ENCODE measurements around the gene NPHP4. TPM values are rescaled to one million over a fixed set of nuclear protein-coding genes. Genes with fewer than 3 reads are reported as not detected.

NPHP4 gene
- total RNA-seq, 1 donor from 2014 or later, result 11.3 TPM

DNA sequence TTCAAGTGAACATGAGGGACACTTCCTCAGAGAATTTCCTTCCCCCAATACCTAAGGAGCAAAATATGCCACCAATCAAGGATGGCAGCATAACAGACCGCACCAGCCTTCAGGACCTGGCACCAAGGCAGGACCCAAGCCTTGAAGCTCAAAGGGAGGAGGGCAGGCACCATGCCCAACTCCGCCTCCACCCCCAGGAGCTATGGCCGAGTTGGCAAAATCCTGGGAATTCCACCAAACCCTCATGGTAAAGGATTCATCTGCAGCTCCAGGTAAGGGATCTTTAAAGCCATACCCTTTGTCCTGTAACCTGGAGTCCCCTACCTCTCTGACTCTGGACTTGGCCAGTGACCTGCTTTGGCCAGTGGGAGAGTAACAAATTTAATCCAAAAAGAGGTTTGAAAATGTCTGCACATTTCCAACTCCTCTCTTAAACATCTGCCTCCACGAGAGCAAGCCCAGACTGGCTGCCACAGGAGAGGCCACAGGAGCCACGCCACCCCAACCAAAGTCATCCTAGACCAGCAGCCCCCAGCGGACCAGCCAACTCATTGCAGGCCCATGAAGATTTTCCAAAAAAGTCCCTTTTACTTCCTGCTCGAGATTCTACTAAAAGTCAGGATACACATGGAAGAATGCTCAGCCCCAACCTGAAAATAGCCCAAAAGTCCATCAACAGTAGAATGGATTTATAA lies 41.9 kb downstream of the NPHP4 start:
- Histone ChIP-seq H3K36me3 (no peaks in the 10 kb centered on the region), H3K27ac (no peak overlapping the region), H3K9me3 (no peaks in the 10 kb centered on the region), H3K4me1 (no peaks in the 10 kb centered on the region), H3K27me3 (no peaks in the 10 kb centered on the region), H3K4me3 (no peak overlapping the region)
- DNase-seq (ENCODE audit: extremely low spot score in 2 of 2), result peak in 1 of 2 donors; percentile 27
- intact Hi-C loops (cut with DNase I), result no loop called here
- TF ChIP-seq CTCF (IDR thresholded peaks at IDR 0.05) (no peak), POLR2AphosphoS5 (IDR thresholded peaks at IDR 0.05; ENCODE audit: insufficient read depth in 1 of 2, low read depth in 1 of 2) (no peak), POLR2A (IDR thresholded peaks at IDR 0.05) (no peak)

DNA sequence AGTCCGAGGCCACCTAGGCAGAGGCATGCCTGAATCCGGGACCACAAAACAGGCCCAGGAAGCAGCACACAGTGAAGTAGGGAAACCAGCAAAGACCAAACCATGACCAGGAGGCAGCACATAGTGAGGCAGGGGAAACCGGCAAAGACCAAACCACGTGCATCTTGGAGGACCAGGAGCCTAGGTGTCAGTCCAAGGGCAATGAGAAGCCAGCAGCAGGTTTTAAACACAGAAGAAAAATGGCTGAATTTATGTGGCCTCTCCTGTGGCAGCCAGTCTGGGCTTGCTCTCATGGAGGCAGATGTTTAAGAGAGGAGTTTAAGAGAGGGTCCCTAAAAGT lies 42.5 kb downstream of the NPHP4 start:
- no peaks in the 10 kb centered on the region for H3K4me1 ChIP-seq
- no peaks in the 10 kb centered on the region for H3K36me3 ChIP-seq
- no peaks in the 10 kb centered on the region for H3K27me3 ChIP-seq
- TF ChIP-seq POLR2A (IDR thresholded peaks at IDR 0.05) (no peak), CTCF (IDR thresholded peaks at IDR 0.05) (no peak), POLR2AphosphoS5 (IDR thresholded peaks at IDR 0.05; ENCODE audit: insufficient read depth in 1 of 2, low read depth in 1 of 2) (no peak)
- DNase-seq (ENCODE audit: extremely low spot score in 2 of 2), result peak in 1 of 2 donors; percentile 49
- intact Hi-C loops (cut with DNase I), result no loop called here
- no peak overlapping the region for H3K4me3 ChIP-seq
- H3K9me3 ChIP-seq, result no peaks in the 10 kb centered on the region
- H3K27ac ChIP-seq, result no peak overlapping the region

DNA sequence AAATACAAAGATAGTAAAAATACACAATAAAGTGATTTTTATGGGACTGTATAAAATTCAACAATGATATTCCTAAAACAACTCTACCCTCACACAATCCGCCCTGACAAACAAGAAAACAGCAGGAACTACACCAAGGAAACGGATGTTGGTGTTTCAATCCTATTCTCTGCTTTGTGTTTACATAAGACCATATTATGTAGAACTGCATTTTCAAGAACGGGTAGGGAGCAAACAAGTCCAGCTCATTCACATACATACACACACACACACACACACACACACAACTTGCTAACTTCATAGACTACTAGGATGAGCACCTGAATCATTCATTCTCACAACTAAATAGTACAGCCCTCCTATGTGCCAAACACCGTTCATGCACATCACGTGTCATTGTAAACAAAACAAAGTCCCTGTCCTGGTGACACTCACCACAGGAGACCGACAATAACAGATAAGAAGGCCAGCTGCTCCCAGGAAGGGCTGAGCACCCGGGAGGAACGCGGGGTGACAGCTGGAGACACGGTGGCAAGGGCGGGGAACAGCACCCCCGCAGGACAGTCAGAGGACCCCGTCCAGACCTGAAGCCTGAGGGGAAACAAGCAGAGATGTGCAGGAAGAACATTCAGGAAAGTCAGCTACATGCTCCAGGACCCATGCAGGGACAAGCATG lies 43.0 kb downstream of the NPHP4 start:
- Histone ChIP-seq H3K36me3 (no peaks in the 10 kb centered on the region), H3K4me1 (no peaks in the 10 kb centered on the region), H3K27me3 (no peaks in the 10 kb centered on the region), H3K4me3 (no peak overlapping the region), H3K27ac (no peak overlapping the region), H3K9me3 (no peaks in the 10 kb centered on the region)
- intact Hi-C loops (cut with DNase I), result no loop called here
- peak in 1 of 2 donors; percentile 2 for DNase-seq (ENCODE audit: extremely low spot score in 2 of 2)
- TF ChIP-seq POLR2A (IDR thresholded peaks at IDR 0.05), result no peak
- no peak for TF ChIP-seq CTCF (IDR thresholded peaks at IDR 0.05)

DNA sequence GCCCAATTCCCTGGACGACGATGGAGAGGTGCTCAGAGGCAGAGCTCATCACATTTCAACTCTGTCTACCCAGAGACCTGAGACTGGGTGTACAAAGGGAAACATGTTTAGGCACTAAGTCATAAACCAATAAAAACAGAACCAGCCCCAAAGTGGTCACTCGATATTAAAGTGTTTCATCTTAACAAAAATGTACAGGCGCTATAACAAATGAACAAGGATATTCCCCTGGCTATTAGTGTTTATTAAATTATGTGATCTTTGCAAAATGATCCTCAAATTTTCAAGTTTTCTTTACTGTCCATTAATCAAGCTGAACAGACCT lies 43.6 kb downstream of the NPHP4 start:
- Histone ChIP-seq H3K9me3 (no peaks in the 10 kb centered on the region), H3K36me3 (no peaks in the 10 kb centered on the region), H3K4me1 (no peaks in the 10 kb centered on the region), H3K27me3 (no peaks in the 10 kb centered on the region), H3K4me3 (no peak overlapping the region), H3K27ac (no peak overlapping the region)
- no peak for DNase-seq (ENCODE audit: extremely low spot score in 2 of 2)
- intact Hi-C loops (cut with DNase I), result no loop called here
- TF ChIP-seq POLR2A (IDR thresholded peaks at IDR 0.05) (no peak), CTCF (IDR thresholded peaks at IDR 0.05) (no peak), POLR2AphosphoS5 (IDR thresholded peaks at IDR 0.05; ENCODE audit: insufficient read depth in 1 of 2, low read depth in 1 of 2) (no peak)

DNA sequence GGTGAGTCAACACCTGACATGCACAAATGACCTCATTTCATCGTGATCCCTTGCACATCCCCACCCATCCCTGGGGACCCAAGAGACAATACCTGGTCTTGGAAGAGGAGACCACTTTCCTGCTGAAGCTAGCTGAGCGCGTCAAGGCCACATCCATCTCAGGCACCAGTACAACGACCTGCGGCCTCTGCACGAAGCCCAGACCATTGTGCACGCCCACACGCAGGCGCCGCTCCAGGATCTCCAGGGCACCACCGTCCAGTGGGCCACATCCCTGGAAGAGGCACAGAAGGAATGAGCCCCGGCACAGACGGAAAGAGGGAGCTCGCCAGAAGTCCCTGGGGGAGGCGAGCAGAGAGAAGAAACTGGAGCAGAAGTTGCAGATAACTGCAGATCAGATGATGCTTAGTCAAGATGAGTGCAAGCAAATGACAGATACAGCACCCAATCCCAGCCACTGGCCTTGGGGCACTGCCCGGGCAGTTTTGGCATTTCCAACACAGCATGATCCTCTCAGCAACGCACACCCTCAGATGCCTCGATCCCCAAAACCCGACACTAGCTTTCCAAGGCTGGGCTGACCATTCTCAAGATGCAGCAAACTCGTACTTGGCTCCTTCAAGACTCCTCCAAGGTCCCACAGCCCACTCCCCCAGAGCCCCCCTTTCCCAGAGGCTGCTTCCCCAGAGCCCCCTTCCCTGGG lies 44.1 kb downstream of the NPHP4 start:
- DNase-seq (ENCODE audit: extremely low spot score in 2 of 2), result peak; percentile 71 to 91

More for the DNA sequence above, 44.1 kb downstream of the NPHP4 start:
- intact Hi-C loops (cut with DNase I), result no loop called here
- TF ChIP-seq POLR2A (IDR thresholded peaks at IDR 0.05) (no peak), POLR2AphosphoS5 (IDR thresholded peaks at IDR 0.05; ENCODE audit: insufficient read depth in 1 of 2, low read depth in 1 of 2) (no peak), CTCF (IDR thresholded peaks at IDR 0.05) (no peak)
- no peaks in the 10 kb centered on the region for H3K4me1 ChIP-seq
- no peaks in the 10 kb centered on the region for H3K36me3 ChIP-seq
- H3K9me3 ChIP-seq, result no peaks in the 10 kb centered on the region
- no peak overlapping the region for H3K4me3 ChIP-seq
- no peak overlapping the region for H3K27ac ChIP-seq
- H3K27me3 ChIP-seq, result no peaks in the 10 kb centered on the region
